Erythroblast (primary cell): ENCODE measurements around the gene MRPL21.

Source experiments
- GATA1 ChIP-seq: IDR thresholded peaks from 2 replicates; pipeline ENCODE4 v1.6.1; 2011; ENCODE audit warnings: low read depth, mild to moderate bottlenecking, control low read depth, low read length, moderate library complexity
- POLR2A ChIP-seq: IDR thresholded peaks from 2 replicates; pipeline ENCODE4 v1.6.1; 2011; ENCODE audit warnings: mild to moderate bottlenecking, low read length

GRCh38 chr11:68890490-68891231 is 13.0 kb downstream of the MRPL21 start:
- TF ChIP-seq POLR2A (no peak), GATA1 (no peak)
